ENCODE data around the gene FEV. TPM values are rescaled to one million over a fixed set of nuclear protein-coding genes. Genes with fewer than 3 reads are reported as not detected.

FEV gene
- total RNA-seq: not detected

DNA sequence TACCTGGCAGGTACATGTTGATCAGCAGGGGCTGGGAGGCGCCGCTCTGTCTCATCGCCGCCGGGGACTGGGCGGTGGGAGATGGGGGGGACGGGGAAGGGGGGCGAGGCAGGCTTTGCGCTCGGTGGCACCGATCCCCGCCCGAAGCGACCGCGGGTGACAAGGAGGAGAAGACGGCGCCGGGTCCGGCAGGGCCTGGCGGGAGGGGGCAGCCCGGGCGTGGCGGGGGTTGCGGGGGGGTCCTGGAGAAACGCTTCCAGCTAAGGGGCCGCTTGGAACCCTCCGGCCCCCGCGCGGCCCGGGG lies at the start of gene FEV:
Gene FEV (minus strand): TSS at position 164 of the 304 bp plus-strand sequence. CDS start 109 bp downstream, at position 55.
- no peak within 1 kb of the TSS for H3K4me3 Mint-ChIP-seq
- H3K27me3 Mint-ChIP-seq: peaks cover 69% of the 10 kb centered on the region
- ATAC-seq (replicated peaks): no peak
- H3K9me3 Mint-ChIP-seq: no peaks in the 10 kb centered on the region
- H3K27ac Mint-ChIP-seq: no peak within 1 kb of the TSS
- H3K4me1 Mint-ChIP-seq: peaks cover 6% of the 10 kb centered on the region
- peaks cover 6% of the 10 kb centered on the region for H3K36me3 Mint-ChIP-seq (ENCODE audit: low read depth)

DNA sequence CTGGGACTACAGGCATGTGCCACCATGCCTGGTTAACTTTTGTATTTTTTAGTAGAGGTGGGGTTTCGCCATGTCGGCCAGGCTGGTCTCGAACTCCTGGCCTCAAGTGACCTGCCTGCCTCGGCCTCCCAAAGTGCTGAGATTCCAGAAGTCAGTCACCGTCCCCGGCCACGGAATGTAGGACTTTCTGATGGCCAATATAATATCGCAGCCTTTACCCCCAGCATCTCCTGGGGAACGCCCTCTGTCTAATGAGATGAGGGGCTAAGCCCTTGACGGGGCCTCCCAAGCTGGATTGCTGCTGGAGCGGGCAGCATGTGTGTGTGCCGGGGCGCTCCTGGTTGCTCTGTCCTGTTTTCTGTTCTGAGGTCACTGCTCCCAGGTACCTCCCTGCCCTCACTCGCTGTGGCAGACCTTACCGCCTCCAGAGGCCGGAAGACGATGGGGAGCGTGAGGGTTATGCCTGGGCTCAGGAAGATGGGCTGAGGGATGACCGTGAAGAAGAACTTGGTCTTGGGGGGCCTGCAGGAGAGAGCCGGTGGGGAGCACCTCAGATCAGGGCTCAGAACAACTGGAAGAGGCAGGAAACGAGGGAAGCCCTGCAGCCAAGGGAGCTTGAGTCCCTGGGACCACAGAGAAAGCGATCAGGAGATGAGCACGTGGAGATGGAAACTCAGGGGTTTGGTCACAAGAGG lies 47.2 kb upstream of the FEV start:
- H3K27ac Mint-ChIP-seq: no peak overlapping the region
- H3K27me3 Mint-ChIP-seq: peaks cover 25% of the 10 kb centered on the region
- H3K4me3 Mint-ChIP-seq: no peak overlapping the region
- no peak for ATAC-seq (replicated peaks)
- no peaks in the 10 kb centered on the region for H3K36me3 Mint-ChIP-seq (ENCODE audit: low read depth)
- no peaks in the 10 kb centered on the region for H3K9me3 Mint-ChIP-seq
- H3K4me1 Mint-ChIP-seq: no peaks in the 10 kb centered on the region

DNA sequence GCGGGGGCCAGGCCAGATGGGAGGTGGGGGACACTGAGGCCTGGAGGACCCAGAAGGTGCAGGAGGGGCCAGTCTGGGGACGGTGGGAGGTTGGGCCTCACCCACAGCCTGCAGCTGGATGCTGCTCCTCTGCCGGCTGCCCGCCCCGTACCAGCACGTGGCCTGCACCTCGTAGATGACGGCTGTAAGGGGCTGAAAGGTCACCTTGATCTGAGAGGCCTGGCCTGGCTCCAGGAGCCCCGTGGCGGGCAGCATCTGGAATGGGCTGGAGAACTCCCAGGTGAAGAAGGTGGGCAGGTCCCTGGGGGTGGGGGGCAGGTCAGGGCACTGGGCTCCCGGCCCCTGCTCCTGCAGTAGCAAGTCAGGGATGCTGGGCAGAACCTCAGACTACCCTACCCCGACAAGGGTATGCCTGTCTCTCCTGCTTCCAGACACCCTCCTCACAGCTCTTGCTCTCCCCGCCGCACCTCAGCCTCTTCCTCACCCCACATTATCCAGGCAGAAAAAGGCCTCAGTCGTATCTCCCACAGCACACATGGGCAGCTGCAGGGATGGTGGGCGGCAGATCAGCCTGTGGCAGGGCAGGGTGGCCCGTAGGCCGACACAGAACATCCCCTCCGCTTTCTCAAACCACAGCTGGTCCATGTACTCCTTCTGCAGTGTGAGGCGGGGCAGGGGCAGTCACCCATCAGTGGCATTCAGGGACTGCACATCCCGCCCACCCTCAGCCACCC lies 46.2 kb upstream of the FEV start:
- Mint-ChIP-seq H3K9me3 (no peaks in the 10 kb centered on the region), H3K27me3 (peaks cover 21% of the 10 kb centered on the region), H3K4me3 (no peak overlapping the region), H3K36me3 (ENCODE audit: low read depth) (no peaks in the 10 kb centered on the region), H3K4me1 (no peaks in the 10 kb centered on the region), H3K27ac (no peak overlapping the region)
- ATAC-seq (replicated peaks): no peak

DNA sequence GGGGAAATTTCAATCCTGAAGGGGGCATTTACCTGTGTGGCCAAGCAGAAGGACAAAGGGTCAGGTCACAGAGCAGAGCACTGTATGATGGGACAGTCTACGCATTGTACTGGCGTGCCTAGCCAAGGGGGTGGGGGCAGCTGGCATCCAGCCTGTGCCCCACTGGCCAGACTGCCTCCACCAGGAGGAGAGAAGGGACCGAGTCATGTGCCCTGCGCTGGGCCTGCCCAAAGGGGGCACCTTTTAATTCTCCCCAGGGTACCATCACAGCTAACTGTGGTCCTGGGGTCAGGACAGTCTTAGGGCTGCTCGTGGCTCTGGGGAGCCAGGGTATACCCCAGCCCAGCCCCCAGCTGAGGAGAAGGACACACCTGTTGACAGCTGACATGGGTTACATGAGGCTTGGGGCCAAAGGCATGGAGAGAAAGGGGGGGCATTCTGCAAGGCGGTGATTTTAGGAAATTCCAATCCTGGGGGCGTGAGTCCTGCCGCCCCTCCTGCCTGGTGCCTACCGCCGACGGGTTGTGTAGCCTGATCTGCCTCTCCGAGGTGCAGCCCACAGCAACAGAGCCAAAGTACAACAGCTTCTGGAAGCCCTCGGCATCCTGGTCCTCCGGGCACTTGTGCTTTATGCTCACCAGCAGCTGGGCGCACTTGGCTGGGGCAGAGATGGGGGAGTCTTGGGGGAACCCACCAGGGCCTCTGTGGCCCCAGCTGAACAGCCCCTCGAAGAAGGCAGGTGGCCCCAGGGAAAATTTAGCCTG lies 45.4 kb upstream of the FEV start:
- peaks cover 16% of the 10 kb centered on the region for H3K27me3 Mint-ChIP-seq
- H3K36me3 Mint-ChIP-seq (ENCODE audit: low read depth): no peaks in the 10 kb centered on the region
- H3K4me1 Mint-ChIP-seq: no peaks in the 10 kb centered on the region
- no peak overlapping the region for H3K4me3 Mint-ChIP-seq
- H3K9me3 Mint-ChIP-seq: no peaks in the 10 kb centered on the region
- no peak for ATAC-seq (replicated peaks)
- H3K27ac Mint-ChIP-seq: no peak overlapping the region

DNA sequence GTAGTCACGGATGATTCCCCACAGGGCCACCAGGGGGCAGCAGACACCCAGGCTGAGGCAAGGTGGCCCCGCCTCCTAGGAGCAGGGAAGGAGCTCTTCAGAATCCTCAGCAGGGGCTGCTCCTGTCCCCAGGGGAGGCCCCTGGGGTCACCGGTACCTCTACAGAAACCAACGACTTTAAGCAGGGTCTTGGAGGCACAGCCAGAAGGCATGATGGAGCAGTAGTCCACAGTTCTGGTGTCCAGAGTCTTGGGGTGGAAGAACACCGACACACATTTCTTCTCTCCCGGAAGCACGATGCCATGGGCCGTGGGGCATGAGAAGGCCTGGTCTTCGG lies 44.8 kb upstream of the FEV start:
- peak; percentile 88 for ATAC-seq (replicated peaks)
- H3K36me3 Mint-ChIP-seq (ENCODE audit: low read depth): no peaks in the 10 kb centered on the region

DNA sequence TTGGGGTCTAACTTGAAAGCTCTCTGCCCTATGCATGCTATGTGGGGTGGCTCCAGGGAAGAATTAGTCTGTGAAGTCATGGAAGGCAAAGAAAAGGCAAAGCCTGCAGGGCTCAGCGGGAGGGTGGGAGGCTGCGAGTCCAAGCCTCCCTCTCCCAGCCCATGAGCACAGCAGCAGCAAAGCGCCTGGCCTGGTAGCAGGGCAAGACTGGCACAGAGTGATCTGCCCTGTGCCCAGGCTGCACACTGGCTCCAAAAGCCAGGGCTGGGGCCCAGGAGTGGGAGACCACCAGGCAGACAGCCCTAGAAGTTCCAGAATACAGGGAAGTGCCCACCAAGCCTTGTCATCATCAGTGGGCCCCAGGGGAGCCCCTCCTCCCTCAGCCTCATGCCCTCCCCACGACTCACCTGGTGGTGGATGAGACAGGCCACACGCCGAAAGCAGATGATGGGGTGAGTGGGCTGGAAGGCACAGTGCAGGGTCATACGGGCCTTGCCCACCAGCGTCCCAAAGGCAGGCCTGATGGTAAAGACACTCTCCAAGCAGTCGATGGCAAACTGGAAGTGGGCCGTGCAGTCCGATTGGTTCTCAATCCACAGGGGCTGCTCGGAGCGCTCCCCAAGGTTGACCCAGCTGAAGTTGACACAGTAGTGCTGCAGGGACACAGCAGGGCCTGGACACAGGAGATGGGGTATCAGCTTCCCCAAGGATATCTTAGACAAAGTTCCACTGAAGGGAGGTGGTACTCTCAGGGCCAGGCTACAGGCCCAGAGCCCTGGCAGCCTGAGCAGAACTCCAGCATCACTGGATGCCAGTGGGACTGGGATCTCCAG lies 44.2 kb upstream of the FEV start:
- no peak overlapping the region for H3K27ac Mint-ChIP-seq
- no peaks in the 10 kb centered on the region for H3K4me1 Mint-ChIP-seq
- no peaks in the 10 kb centered on the region for H3K36me3 Mint-ChIP-seq (ENCODE audit: low read depth)
- peak; percentile 25 for ATAC-seq (replicated peaks)
- H3K4me3 Mint-ChIP-seq: no peak overlapping the region
- H3K9me3 Mint-ChIP-seq: no peaks in the 10 kb centered on the region
- H3K27me3 Mint-ChIP-seq: peaks cover 13% of the 10 kb centered on the region

More for the DNA sequence above, 44.8 kb upstream of the FEV start:
- Mint-ChIP-seq H3K9me3 (no peaks in the 10 kb centered on the region), H3K4me1 (no peaks in the 10 kb centered on the region), H3K27me3 (peaks cover 16% of the 10 kb centered on the region), H3K4me3 (no peak overlapping the region), H3K27ac (no peak overlapping the region)

DNA sequence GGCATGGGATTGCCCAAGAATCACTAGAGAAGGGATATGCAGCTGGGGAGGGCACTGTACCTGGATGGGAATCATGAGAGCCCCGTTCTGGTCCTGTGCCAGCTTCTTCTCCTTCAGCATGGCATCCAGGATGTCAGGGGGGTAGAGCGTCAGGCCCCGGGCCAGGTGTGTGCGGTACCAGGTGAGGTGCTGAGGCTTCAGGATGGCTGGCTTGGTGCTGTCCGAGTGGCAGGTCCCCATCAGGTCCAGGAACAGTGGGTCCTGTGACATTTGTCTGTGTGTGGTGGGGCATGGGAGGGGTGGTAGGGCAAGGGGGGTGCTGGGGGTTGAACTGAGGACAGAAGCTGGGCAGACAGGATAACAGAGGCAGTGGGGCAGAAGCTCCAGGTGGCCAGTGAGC lies 43.2 kb upstream of the FEV start:
- no peak overlapping the region for H3K4me3 Mint-ChIP-seq
- peaks cover 10% of the 10 kb centered on the region for H3K27me3 Mint-ChIP-seq
- ATAC-seq (replicated peaks): no peak
- no peak overlapping the region for H3K27ac Mint-ChIP-seq
- no peaks in the 10 kb centered on the region for H3K4me1 Mint-ChIP-seq
- no peaks in the 10 kb centered on the region for H3K9me3 Mint-ChIP-seq
- H3K36me3 Mint-ChIP-seq (ENCODE audit: low read depth): no peaks in the 10 kb centered on the region

- Mint-ChIP-seq H3K27ac (no peak overlapping the region), H3K4me3 (no peak overlapping the region), H3K36me3 (ENCODE audit: low read depth) (no peaks in the 10 kb centered on the region), H3K9me3 (no peaks in the 10 kb centered on the region), H3K27me3 (peaks cover 7% of the 10 kb centered on the region), H3K4me1 (no peaks in the 10 kb centered on the region)
- ATAC-seq (replicated peaks): no peak
Measured at GRCh38 chr2:219027511-219028055, 42.6 kb upstream of the FEV start.

GRCh38 chr2:219026946-219027345 lies 42.0 kb upstream of the FEV start:
- Mint-ChIP-seq H3K4me1 (no peaks in the 10 kb centered on the region), H3K27me3 (peaks cover 3% of the 10 kb centered on the region), H3K36me3 (ENCODE audit: low read depth) (no peaks in the 10 kb centered on the region), H3K9me3 (no peaks in the 10 kb centered on the region), H3K4me3 (no peak overlapping the region), H3K27ac (no peak overlapping the region)
- no peak for ATAC-seq (replicated peaks)

GRCh38 chr2:219025637-219026585 lies 40.9 kb upstream of the FEV start:
- Mint-ChIP-seq H3K4me3 (no peak overlapping the region), H3K27me3 (peaks cover 3% of the 10 kb centered on the region), H3K36me3 (ENCODE audit: low read depth) (no peaks in the 10 kb centered on the region), H3K27ac (no peak overlapping the region), H3K4me1 (no peaks in the 10 kb centered on the region), H3K9me3 (no peaks in the 10 kb centered on the region)
- ATAC-seq (replicated peaks): no peak

GRCh38 chr2:219024059-219024458 lies 39.1 kb upstream of the FEV start:
- no peaks in the 10 kb centered on the region for H3K9me3 Mint-ChIP-seq
- no peak overlapping the region for H3K27ac Mint-ChIP-seq
- no peaks in the 10 kb centered on the region for H3K4me1 Mint-ChIP-seq
- no peaks in the 10 kb centered on the region for H3K36me3 Mint-ChIP-seq (ENCODE audit: low read depth)
- H3K4me3 Mint-ChIP-seq: no peak overlapping the region
- ATAC-seq (replicated peaks): no peak
- no peaks in the 10 kb centered on the region for H3K27me3 Mint-ChIP-seq

- no peak overlapping the region for H3K4me3 Mint-ChIP-seq
- ATAC-seq (replicated peaks): no peak
Measured at GRCh38 chr2:219023045-219023605, 38.1 kb upstream of the FEV start.

GRCh38 chr2:219022616-219023015 lies 37.6 kb upstream of the FEV start:
- H3K36me3 Mint-ChIP-seq (ENCODE audit: low read depth): no peaks in the 10 kb centered on the region
- no peak overlapping the region for H3K27ac Mint-ChIP-seq
- H3K4me1 Mint-ChIP-seq: no peaks in the 10 kb centered on the region
- no peaks in the 10 kb centered on the region for H3K27me3 Mint-ChIP-seq
- H3K4me3 Mint-ChIP-seq: no peak overlapping the region
- ATAC-seq (replicated peaks): no peak
- H3K9me3 Mint-ChIP-seq: no peaks in the 10 kb centered on the region

More at GRCh38 chr2:219023045-219023605, 38.1 kb upstream of the FEV start:
- no peaks in the 10 kb centered on the region for H3K4me1 Mint-ChIP-seq
- no peaks in the 10 kb centered on the region for H3K36me3 Mint-ChIP-seq (ENCODE audit: low read depth)
- no peak overlapping the region for H3K27ac Mint-ChIP-seq
- H3K27me3 Mint-ChIP-seq: no peaks in the 10 kb centered on the region
- no peaks in the 10 kb centered on the region for H3K9me3 Mint-ChIP-seq

Data from activated T-helper 17 cell treated with anti-CD3 and anti-CD28 coated beads, Interleukin-2, amount 50 U/mL, for 72 hours (primary cell).